Smooth muscle cell (in vitro differentiated cells): Measurements from ENCODE around the gene GAREM1. TPM values are rescaled to one million over a fixed set of nuclear protein-coding genes. Genes with fewer than 3 reads are reported as not detected.

ENCODE experiments used
- DNase-seq: peaks from one replicate; lab custom pipeline; 2025; ENCODE audit not compliant: unreplicated experiment; lab: John Stamatoyannopoulos, UW
- H2AFZ ChIP-seq: fragments of 200-600 bp; sonication (generic); 2 replicates; pipeline ENCODE4 v1.6.0; 2016; ENCODE audit warnings: antibody characterized with exemption, low read depth, mild to moderate bottlenecking
- H3F3A ChIP-seq: fragments of 200-600 bp; sonication (generic); 2 replicates; pipeline ENCODE4 v1.6.0; 2017; ENCODE audit warnings: antibody characterized with exemption, low read depth
- H3K27ac ChIP-seq: fragments of 200-600 bp; sonication (generic); 2 replicates; pipeline ENCODE4 v1.5.1; 2016; ENCODE audit warnings: low read depth, mild to moderate bottlenecking
- H3K27me3 ChIP-seq: fragments of 200-600 bp; sonication (generic); 2 replicates; pipeline ENCODE4 v1.6.1; 2016; ENCODE audit warnings: low read depth, mild to moderate bottlenecking
- H3K36me3 ChIP-seq: fragments of 200-600 bp; sonication (generic); 2 replicates; pipeline ENCODE4 v1.5.1; 2016; ENCODE audit warnings: low read depth
- H3K4me1 ChIP-seq: fragments of 200-600 bp; sonication (generic); 2 replicates; pipeline ENCODE4 v1.5.1; 2016; ENCODE audit warnings: low read depth
- H3K4me2 ChIP-seq: fragments of 200-600 bp; sonication (generic); 2 replicates; pipeline ENCODE4 v1.6.0; 2016; ENCODE audit warnings: mild to moderate bottlenecking
- H3K4me3 ChIP-seq: fragments of 200-600 bp; sonication (generic); 2 replicates; pipeline ENCODE4 v1.5.1; 2016; ENCODE audit warnings: mild to moderate bottlenecking
- H3K79me2 ChIP-seq: fragments of 200-600 bp; sonication (generic); 2 replicates; pipeline ENCODE4 v1.6.0; 2016; ENCODE audit warnings: low read depth, mild to moderate bottlenecking
- H3K9ac ChIP-seq: fragments of 200-600 bp; sonication (generic); 2 replicates; pipeline ENCODE4 v1.6.0; 2016; ENCODE audit warnings: low read depth
- H3K9me3 ChIP-seq: fragments of 200-600 bp; sonication (generic); replicated peaks from 2 replicates; pipeline ENCODE4 v1.5.1; 2016; ENCODE audit warnings: low read depth
- H4K20me1 ChIP-seq: fragments of 200-600 bp; sonication (generic); 2 replicates; pipeline ENCODE4 v1.6.0; 2016; ENCODE audit warnings: low read depth
- CTCF ChIP-seq: fragments of 200-600 bp; sonication (generic); IDR thresholded peaks from 2 replicates; pipeline ENCODE4 v1.5.1; 2017; ENCODE audit warnings: borderline replicate concordance, mild to moderate bottlenecking, antibody characterized with exemption; ENCODE audit not compliant: insufficient read depth, poor library complexity, severe bottlenecking
- WGBS: methylation state at CpG from one replicate; pipeline ENCODE4 v1.1.7; 2016; ENCODE audit warnings: low lambda C conversion rate; 5-methylcytosine and 5-hydroxymethylcytosine counted together
- polyA plus RNA-seq: library from polyadenylated mRNA; unstranded; fragments of >200 nt; fragmentation: Nextera tagmentation; extraction: Ambion mirVana; gene quantifications from 2 replicates; pipeline ENCODE4 v1.2.1, GENCODE V29; 2016
- total RNA-seq: library from RNA; depleted of rRNA; stranded (reverse); fragments of >200 nt; gene quantifications from 2 replicates; pipeline ENCODE4 v1.2.3, GENCODE V29; 2014

The GAREM1 gene
- total and polyA plus RNA-seq, 2 experiments from 2014 or later = 0.33 to 13.4 TPM

DNA sequence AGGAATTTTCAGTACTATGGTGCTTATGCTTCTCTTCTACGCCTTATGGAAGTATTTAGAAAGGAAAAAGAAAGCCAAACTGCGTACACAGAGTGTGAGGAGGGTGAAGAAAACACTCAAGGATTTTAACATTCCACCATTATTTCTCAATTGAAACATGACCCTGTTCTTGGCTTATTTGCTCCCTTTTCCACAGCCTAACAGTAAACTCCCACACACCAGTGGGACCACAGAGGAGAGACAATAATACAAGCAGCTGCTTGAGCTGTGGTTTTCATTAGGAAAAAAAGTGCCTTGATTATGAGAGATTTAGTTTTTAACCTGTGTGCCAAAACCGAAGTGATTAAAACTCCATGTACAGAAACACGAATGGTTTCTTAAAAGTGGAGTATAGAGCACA lies 146.5 kb downstream of the GAREM1 start:
- H3F3A ChIP-seq = no peaks in the 10 kb centered on the region
- TF ChIP-seq CTCF = no peak
- H3K4me1 ChIP-seq = peaks cover 12% of the 10 kb centered on the region
- no peak overlapping the region for H3K4me3 ChIP-seq
- H3K27ac ChIP-seq = no peak overlapping the region
- H3K9ac ChIP-seq = no peak overlapping the region
- H3K9me3 ChIP-seq = no peaks in the 10 kb centered on the region
- no peak overlapping the region for H3K4me2 ChIP-seq
- no peaks in the 10 kb centered on the region for H3K27me3 ChIP-seq
- no peak overlapping the region for H2AFZ ChIP-seq
- H4K20me1 ChIP-seq = no peaks in the 10 kb centered on the region
- H3K36me3 ChIP-seq = no peaks in the 10 kb centered on the region
- H3K79me2 ChIP-seq = no peaks in the 10 kb centered on the region
- WGBS = 83% methylated on average over 4 of the region's 4 CpGs
- DNase-seq = no peak

- no peak overlapping the region for H3K4me2 ChIP-seq
- H3K27ac ChIP-seq = no peak overlapping the region
- H3K4me3 ChIP-seq = no peak overlapping the region
- TF ChIP-seq CTCF = no peak
- no peaks in the 10 kb centered on the region for H3K36me3 ChIP-seq
- WGBS = 91% methylated on average over 1 of the region's 1 CpG
- no peaks in the 10 kb centered on the region for H3K79me2 ChIP-seq
- H3K9me3 ChIP-seq = no peaks in the 10 kb centered on the region
- H3K4me1 ChIP-seq = peaks cover 10% of the 10 kb centered on the region
- no peak for DNase-seq
- H2AFZ ChIP-seq = no peak overlapping the region
- H3K9ac ChIP-seq = no peak overlapping the region
- no peaks in the 10 kb centered on the region for H4K20me1 ChIP-seq
- H3F3A ChIP-seq = no peaks in the 10 kb centered on the region
- H3K27me3 ChIP-seq = no peaks in the 10 kb centered on the region
Measured at GRCh38 chr18:32321826-32322225, 148.9 kb downstream of the GAREM1 start.

GRCh38 chr18:32319084-32319483 lies 151.6 kb downstream of the GAREM1 start:
- Histone ChIP-seq H3K9me3 (no peaks in the 10 kb centered on the region), H3K9ac (no peak overlapping the region), H3K27ac (no peak overlapping the region), H3K27me3 (no peaks in the 10 kb centered on the region), H3K36me3 (no peaks in the 10 kb centered on the region), H3K4me3 (no peak overlapping the region), H3K4me2 (no peak overlapping the region), H4K20me1 (no peaks in the 10 kb centered on the region), H3F3A (no peaks in the 10 kb centered on the region), H2AFZ (no peak overlapping the region), H3K4me1 (no peaks in the 10 kb centered on the region), H3K79me2 (no peaks in the 10 kb centered on the region)
- TF ChIP-seq CTCF = no peak
- DNase-seq = no peak

DNA sequence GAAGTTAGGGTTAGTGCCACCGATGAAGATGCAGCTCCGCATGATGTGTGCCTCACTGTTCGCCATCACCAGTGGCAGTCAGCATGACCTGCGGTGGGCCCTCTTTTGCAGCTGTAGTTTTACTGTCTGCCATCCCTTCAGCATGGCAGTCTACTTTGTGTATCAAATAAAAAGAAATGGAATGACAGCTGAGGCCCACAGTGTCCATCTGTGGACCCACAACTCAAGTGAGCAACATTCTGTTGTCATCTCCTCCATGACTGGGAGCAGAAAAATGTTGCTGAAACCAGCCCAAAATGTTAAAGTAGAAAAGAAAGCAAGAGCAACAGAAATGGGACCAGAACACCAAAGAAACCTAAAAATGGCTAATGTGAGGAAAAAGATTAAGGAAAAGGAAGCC lies 152.1 kb downstream of the GAREM1 start:
- Histone ChIP-seq H3K79me2 (no peaks in the 10 kb centered on the region), H3K9ac (no peak overlapping the region), H3K4me2 (no peak overlapping the region), H3F3A (no peaks in the 10 kb centered on the region), H4K20me1 (no peaks in the 10 kb centered on the region), H3K4me1 (no peaks in the 10 kb centered on the region), H3K27me3 (no peaks in the 10 kb centered on the region), H3K4me3 (no peak overlapping the region), H3K36me3 (no peaks in the 10 kb centered on the region), H3K9me3 (no peaks in the 10 kb centered on the region), H2AFZ (no peak overlapping the region), H3K27ac (no peak overlapping the region)
- no peak for TF ChIP-seq CTCF
- no peak for DNase-seq
- 96% methylated on average over 4 of the region's 4 CpGs for WGBS
